D341Med (cell line): Measurements from ENCODE around the gene INTS1.
"Not testable (repeated sequence)": the region's sequence is repeated elsewhere in the genome, so short reads cannot be mapped to it uniquely, and the experiment has no call there.

Experiments
- DNase-seq: peaks from one replicate; pipeline ENCODE4 v3.0.0; 2012; ENCODE audit warnings: low spot score

The INTS1 gene

GRCh38 chr7:1529383-1530116 lies 25.4 kb upstream of the INTS1 start:
- DNase-seq: no peak

GRCh38 chr7:1526271-1526754 lies 22.1 kb upstream of the INTS1 start:
- no peak for DNase-seq

GRCh38 chr7:1525409-1525808 lies 21.2 kb upstream of the INTS1 start:
- no peak for DNase-seq

GRCh38 chr7:1523844-1524243 lies 19.7 kb upstream of the INTS1 start:
- no peak for DNase-seq

GRCh38 chr7:1523208-1523607 lies 19.0 kb upstream of the INTS1 start:
- DNase-seq: no peak

GRCh38 chr7:1521456-1521855 lies 17.3 kb upstream of the INTS1 start:
- DNase-seq: no peak

- no peak for DNase-seq
Observed at GRCh38 chr7:1520539-1521234, 16.5 kb upstream of the INTS1 start.

GRCh38 chr7:1519322-1519922 lies 15.2 kb upstream of the INTS1 start:
- not testable (repeated sequence) for DNase-seq

- no peak for DNase-seq
Observed at GRCh38 chr7:1516586-1517251, 12.5 kb upstream of the INTS1 start.

GRCh38 chr7:1515509-1515967 lies 11.3 kb upstream of the INTS1 start:
- DNase-seq: not testable (repeated sequence)

GRCh38 chr7:1514995-1515401 lies 10.8 kb upstream of the INTS1 start:
- no peak for DNase-seq

GRCh38 chr7:1514407-1514806 lies 10.2 kb upstream of the INTS1 start:
- DNase-seq: no peak

GRCh38 chr7:1513657-1514095 lies 9.5 kb upstream of the INTS1 start:
- no peak for DNase-seq

GRCh38 chr7:1512781-1513656 lies 8.8 kb upstream of the INTS1 start:
- no peak for DNase-seq

GRCh38 chr7:1511444-1512422 lies 7.5 kb upstream of the INTS1 start:
- no peak for DNase-seq

- DNase-seq: no peak
Observed at GRCh38 chr7:1510780-1511154, 6.6 kb upstream of the INTS1 start.

GRCh38 chr7:1509226-1509625 lies 5.0 kb upstream of the INTS1 start:
- no peak for DNase-seq

GRCh38 chr7:1508277-1508758 lies 4.1 kb upstream of the INTS1 start:
- no peak for DNase-seq

- no peak for DNase-seq
Observed at GRCh38 chr7:1505731-1506550, 1.8 kb upstream of the INTS1 start.
